HCT116 (cell line): ENCODE measurements around the gene LRRC74B.

Experiments
- CTCF ChIP-seq, 3 experiments: fragments of 200-600 bp in 1 of 3; sonication (generic) in 1 of 3; IDR thresholded peaks in 2 of 3; conservative IDR thresholded peaks in 1 of 3; 2 replicates each; pipeline ENCODE4 v1.5.1; 2012 to 2017; ENCODE audit warnings: low read depth in 2 of 3, low read length in 2 of 3, antibody characterized with exemption in 1 of 3, borderline replicate concordance in 1 of 3, control low read depth in 1 of 3, mild to moderate bottlenecking in 1 of 3, mixed read lengths in 1 of 3, mixed run types in 1 of 3, moderate library complexity in 1 of 3; ENCODE audit not compliant: insufficient read depth in 1 of 3
- EZH2 ChIP-seq: fragments of 200-600 bp; sonication (generic); IDR thresholded peaks from 2 replicates; pipeline ENCODE4 v1.6.1; 2017; ENCODE audit warnings: antibody characterized with exemption, mixed run types
- EZH2phosphoT487 ChIP-seq: fragments of 200-600 bp; IDR thresholded peaks from 2 replicates; pipeline ENCODE4 v1.6.1; 2018; ENCODE audit warnings: antibody characterized with exemption, borderline replicate concordance
- MAX ChIP-seq: IDR thresholded peaks from 2 replicates; pipeline ENCODE4 v1.6.1; 2012
- POLR2A ChIP-seq: IDR thresholded peaks from 2 replicates; pipeline ENCODE4 v1.7.0; 2011; ENCODE audit warnings: borderline replicate concordance; ENCODE audit not compliant: insufficient read depth, insufficient read length; ENCODE audit errors: extremely low read depth
- POLR2AphosphoS5 ChIP-seq: IDR thresholded peaks from 2 replicates; pipeline ENCODE4 v1.6.1; 2011; ENCODE audit warnings: mild to moderate bottlenecking, low read depth, low read length, moderate library complexity
- REST ChIP-seq: IDR thresholded peaks from 2 replicates; pipeline ENCODE4 v1.6.1; 2012; ENCODE audit warnings: low read depth
- YY1 ChIP-seq: IDR thresholded peaks from 2 replicates; pipeline ENCODE4 v1.6.1; 2011; ENCODE audit warnings: low read length, low read depth, moderate library complexity, mild to moderate bottlenecking; ENCODE audit not compliant: insufficient replicate concordance; ENCODE audit errors: extremely low read depth

DNA sequence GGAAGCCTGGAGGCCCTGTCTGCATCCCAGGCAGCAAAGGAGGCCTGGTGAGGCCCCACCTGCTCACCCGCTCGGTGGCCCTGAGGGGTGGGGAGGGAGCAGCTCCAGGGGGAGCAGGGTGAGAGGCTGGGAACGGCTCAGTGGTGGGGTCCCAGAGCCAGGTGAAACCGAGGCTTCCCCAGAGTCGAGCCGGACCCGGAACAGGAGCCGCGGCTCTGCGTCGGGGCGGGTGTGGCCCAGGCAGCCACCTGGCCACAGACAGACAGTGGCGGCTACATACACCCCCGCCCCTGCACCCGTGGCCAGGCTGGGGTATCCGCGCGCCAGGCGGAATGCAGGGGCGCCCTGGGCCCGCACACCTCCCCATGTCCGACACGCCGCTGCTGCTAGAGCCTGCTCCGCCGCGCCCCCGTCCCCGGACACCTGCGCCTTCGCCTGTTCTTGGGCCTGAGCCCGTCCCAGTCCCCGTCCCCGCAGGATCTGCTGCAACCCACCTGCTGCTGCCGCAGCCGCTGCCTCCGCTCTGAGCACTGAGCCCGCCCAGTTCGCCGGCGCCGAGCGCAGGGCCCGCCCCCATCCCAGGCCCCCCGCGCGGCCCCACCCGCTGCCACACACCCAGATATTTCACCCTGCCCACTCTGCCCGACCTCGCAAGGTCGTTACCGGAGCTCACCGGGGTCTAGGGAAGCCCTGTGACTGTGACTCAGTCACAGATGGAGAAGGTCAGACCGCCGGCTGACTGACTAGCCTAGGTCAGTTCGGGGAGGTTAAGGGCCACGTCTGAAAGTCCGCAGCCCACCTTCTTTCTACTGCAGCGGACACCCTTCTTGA is 13.5 kb upstream of the LRRC74B start, which contains the start of gene SLC7A4:
- TF ChIP-seq POLR2AphosphoS5 (no peak), EZH2 (no peak), YY1 (no peak), EZH2phosphoT487 (no peak), CTCF (IDR thresholded peaks at IDR 0.05 in 2 of 3, conservative IDR thresholded peaks at IDR 0.05 in 1 of 3; ENCODE audit: borderline replicate concordance in 1 of 3, insufficient read depth in 1 of 3, low read depth in 2 of 3, low read length in 2 of 3) (no peak), POLR2A (no peak), MAX (no peak), REST (no peak)
